GM18508 (cell line): ENCODE data around the gene MEIS2.

Experiments
- ATAC-seq: cut with Tn5 transposase; IDR thresholded peaks from one replicate; pipeline ENCODE4 v1.9.1; 2021; ENCODE audit warnings: moderate number of reproducible peaks; ENCODE audit not compliant: insufficient read depth, unreplicated experiment

MEIS2 gene

GRCh38 chr15:37044915-37045648, 55.3 kb downstream of the MEIS2 start:
- ATAC-seq: no peak

DNA sequence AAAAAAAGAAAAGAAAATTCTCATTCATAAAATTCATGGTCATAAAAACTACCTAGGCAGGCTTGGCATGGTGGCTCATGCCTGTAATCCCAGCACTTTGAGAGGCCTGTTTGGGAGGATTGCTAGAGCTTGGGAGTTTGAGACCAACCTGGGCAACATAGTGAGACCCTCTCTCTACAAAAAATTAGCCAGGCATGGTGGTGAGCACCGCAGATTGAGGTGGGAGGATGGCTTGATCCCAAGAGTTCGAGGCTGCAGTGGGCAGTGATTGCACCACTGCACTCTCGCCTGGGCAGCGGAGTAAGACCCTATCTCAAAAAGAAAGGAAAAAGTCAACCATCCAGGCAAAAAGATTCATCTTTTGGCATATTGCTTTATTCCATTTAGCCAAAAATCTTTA, 58.5 kb downstream of the MEIS2 start:
- ATAC-seq: no peak

DNA sequence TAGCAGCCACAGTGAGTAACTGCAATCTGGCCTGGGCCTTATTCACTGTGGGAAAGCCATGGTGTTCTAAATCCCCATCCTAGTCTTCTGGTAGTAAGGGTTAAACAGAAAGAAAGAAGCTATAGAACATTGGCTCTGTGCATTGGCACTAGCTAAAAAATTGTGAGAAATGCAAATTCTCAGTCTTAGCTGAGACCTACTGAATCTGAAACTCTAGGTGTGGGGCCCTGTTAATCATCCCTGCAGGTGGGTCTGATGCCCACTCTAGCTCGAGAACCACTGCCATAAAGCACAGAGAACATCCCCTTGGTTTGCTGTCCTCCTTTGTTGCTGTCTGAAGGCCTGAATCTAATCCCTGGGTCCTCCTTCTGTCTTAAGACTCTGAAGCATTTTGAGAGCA, 59.3 kb downstream of the MEIS2 start:
- no peak for ATAC-seq

DNA sequence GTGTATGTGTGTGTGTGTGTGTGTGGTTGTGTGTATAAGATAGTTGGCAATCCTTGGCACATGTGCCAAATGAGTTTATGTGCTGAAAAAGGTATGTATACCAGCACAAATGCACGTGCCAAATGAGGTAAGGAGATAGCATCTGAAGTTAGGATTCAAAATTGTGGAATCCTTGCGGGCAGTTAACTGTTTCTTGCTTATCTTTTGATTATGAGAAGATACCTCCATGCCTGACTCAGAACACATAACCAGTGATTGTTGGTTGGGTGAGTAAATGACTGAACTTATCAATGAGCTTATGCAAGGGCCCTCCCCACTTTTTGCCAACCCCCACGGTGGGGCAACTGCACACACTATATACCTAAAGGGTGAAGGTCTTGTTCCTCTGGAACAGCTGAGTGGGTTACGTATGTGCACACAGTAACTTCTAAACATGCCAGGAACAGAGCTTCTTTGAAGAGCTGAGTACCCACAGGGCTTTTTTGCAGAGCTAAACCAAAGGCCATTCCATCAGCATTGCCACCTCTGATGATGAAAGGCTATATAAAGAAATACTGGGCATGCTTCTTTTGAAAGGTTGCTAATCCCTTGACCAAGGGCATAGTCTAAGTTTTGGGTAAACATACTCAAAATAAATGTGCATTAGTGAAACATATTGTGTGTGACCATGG, 60.1 kb downstream of the MEIS2 start:
- no peak for ATAC-seq

GRCh38 chr15:37038716-37039106, 61.6 kb downstream of the MEIS2 start:
- ATAC-seq: no peak

GRCh38 chr15:37037850-37038715, 62.3 kb downstream of the MEIS2 start:
- no peak for ATAC-seq

DNA sequence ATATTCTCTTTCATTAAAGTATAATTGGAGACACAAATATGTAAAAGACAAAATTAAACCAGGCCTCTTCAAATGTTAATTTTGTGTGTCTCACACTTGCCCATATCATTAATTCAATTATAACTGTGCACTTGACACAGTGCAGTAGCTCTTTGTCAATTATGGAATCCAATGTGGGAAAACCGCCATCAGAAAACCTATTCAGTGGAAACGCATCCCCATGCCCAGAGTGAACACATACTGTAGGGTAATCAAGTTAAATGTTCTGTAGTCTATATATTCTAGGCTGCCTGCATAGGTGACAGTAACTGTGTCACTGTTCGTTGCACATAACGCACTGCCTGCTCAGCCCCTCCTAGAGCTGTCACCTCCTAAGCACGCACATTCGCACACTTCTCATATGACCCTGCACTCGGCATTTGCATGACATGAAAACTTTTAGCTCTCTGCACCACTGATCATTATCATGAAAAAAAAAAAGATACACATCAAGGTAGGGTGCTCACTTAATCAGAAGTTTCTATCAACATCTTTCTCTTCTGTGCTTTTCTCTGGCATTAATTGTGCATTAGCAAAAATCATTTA, 63.2 kb downstream of the MEIS2 start:
- ATAC-seq: no peak

GRCh38 chr15:37034835-37035748, 65.3 kb downstream of the MEIS2 start:
- ATAC-seq: no peak

DNA sequence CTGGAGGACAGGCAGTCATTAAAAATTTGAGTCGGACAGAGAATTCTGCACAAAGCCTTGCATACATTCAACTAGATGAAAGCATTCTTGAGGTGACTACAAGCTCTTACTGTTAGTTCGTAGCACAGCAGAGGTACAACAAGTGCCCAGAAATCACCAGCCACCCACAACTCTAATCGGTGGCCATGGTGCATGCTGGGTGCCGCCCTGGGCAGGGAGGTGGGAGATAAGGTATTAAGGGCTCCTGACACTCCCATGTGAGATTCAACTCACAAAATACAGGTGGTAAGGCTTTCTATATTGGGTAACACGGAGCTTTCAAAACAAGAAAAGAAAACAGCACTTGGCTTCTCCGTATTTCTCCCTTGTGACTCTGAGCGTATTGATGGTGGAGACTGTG, 66.0 kb downstream of the MEIS2 start:
- no peak for ATAC-seq

- ATAC-seq: no peak
Measured at GRCh38 chr15:37032091-37032775, 68.1 kb downstream of the MEIS2 start.

- no peak for ATAC-seq
Measured at GRCh38 chr15:37031198-37031597, 69.2 kb downstream of the MEIS2 start.

DNA sequence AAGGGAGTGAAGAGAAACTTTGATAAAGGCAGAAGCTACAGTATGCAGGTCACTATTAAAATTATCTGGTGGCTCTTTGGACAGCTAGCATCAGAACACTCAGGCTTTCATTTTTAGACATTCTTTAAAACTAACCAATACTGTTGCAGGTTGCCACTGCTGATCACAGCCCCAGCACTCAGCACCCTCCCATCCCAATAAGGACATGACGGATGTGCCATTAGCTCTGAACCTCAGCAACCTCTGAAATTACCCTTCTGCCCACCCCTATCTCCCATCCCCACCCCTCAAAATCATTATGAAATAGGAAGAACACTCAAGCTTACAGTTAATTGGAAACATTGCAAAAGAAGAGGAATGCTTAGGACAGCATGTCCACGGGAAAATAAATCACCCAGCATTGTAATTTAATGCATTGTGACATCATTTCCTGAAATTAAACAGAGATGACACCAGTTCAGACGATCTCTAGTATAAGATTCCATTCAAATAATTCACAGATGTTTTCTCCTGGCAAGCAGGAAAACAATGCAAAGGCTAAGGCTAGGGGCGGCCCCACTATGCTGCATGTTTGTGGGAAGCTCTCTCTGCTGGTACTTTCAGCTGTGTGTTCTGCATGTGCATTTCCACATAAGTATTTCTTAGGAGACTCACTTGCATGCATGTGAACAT, 71.6 kb downstream of the MEIS2 start:
- ATAC-seq: no peak

GRCh38 chr15:37020852-37021251, 79.5 kb downstream of the MEIS2 start:
- no peak for ATAC-seq

DNA sequence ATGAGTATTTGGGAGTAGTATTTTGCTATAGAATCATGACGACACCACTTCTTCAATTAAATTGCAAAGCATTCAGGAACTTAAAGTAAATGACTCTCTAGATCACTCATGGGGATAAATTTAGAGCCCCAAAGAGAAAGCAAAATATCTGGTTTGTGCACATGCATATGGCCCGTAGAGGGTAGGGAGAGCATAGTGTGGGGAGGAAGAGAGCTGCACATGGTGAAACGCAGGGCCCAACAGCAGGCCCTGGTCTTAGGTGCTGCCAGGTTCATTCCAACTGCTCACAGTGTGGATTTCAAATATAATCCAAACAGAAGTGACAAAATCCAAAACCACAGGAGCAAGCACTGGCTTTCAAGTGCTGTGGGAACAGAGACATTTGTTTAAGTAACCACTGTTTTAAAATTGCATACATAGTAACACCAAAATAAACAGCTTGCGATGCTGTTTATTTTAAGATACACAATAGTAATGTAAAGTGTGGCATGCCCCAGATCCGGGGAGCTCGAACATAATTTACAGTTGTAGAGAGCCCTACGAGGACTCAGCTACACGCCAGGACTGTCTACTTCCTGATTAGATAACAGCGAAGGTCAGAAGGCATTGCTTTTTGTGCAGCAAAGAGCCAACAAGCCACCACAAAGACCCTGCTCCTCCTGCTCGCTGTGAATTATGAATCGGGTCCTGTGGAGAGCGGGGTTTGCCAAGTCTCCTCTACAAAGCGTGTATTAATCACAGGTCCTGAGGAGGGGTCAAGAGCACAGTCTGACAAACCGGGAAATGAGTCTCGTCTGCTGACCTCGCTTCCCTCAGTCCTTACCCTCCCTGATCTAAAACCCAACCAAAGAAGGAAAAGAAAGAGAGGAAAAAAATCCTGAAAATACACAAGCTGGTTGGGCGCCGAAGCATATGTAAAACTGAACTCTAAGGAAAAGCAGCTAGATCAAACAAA, 80.6 kb downstream of the MEIS2 start:
- no peak for ATAC-seq

DNA sequence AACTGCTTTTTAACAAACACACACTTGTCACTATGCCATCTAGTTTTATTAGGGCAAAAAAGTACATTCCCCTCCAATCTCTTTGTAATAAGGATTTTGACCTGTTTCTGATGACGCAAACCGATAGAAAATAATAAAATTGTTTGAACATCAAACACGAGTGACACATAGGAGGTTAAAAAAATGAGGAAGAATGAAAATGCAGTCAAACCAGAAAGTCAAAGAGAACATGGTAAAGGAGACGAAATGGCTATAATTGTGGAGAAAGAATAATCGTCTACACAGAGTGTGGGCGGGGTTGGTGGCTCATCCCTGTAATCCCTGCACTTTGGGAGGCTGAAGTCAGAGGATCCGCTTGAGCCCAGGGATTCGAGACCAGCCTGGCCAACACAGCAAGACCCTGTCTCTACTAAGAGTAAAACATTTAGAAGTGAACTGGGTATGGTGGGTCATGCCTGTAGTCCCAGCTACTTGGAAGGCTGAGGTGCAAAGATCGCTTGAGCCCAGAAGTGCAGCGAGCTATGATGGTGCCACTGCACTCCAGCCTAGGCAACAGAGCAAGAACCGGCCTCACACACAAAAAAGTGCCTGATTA, 83.2 kb downstream of the MEIS2 start:
- ATAC-seq: no peak

GRCh38 chr15:37016231-37016630, 84.1 kb downstream of the MEIS2 start:
- no peak for ATAC-seq

DNA sequence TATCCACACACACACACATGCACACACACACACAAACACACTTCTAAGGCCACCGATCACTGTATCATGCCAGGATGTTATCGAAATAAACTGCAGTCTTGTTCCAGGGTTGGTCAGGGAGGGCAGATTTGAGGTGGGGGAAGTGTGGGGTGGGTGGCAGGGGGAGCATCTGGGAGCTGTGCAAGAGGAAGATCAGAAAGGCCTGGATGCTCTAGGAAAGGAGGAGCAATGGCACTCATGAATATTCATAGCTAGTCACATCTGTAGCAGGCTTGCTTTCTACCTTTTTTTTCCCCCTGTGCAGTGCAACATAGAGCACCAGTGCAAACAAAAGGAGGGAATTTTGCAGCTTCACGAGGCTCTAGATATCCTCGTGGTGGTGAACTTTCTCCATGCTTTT, 84.9 kb downstream of the MEIS2 start:
- no peak for ATAC-seq
